ENCODE results near the gene PDK2.

Gene PDK2

GRCh38 chr17:50080096-50080480 lies 15.1 kb upstream of the PDK2 start:
- no peak for DNase-seq

GRCh38 chr17:50080827-50081226 lies 14.3 kb upstream of the PDK2 start:
- no peak for DNase-seq

- no peak for DNase-seq
Measured at GRCh38 chr17:50081757-50082156, 13.4 kb upstream of the PDK2 start.

DNA sequence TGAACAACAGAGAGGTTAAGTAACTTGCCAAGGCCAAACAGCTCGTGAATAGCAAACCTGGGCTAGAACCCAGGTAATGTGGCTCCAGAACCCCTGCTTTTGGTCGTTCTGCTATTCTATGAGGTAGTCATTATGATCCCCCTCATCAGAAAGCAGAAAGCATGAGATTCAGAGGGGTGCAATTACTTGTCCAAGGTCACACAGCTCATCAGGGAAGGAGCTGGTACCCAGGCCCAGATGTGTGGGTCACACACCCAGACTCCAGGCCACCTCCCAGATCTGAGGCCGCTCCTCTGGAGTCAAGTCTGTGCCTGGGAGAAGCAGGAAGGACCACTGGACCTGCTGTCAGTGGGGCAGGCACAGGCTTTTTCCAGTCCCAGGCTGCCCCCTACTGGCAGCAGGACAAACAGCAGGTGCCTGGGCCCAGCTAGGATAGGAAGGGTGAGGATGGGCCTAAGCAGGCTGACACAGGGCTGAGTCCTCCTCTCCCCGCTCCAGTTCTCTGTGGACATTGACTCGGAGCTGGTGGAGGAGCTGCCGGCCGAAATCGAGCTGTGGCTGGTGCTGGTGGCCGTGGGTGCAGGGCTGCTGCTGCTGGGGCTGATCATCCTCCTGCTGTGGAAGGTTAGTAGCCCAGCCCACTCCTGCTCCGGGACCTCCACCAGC lies 7.8 kb upstream of the PDK2 start:
- DNase-seq: no peak

DNA sequence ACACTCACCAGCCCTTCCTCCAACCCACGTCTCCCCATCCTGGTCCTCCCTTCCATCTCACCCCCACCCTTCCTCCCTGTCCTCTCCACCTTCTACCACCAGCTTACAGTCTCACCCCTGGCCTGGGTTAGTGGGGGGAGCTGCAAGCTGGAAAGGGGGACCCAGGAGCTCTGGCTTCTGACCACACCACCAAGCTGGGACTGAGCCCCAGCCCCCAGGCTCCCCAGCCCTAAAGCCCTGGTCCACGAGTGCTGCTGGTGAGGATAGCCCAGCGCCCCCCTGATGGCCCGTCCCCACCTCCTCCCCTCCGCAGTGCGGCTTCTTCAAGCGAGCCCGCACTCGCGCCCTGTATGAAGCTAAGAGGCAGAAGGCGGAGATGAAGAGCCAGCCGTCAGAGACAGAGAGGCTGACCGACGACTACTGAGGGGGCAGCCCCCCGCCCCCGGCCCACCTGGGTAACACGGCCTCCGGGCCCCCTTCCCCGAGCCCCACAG lies 7.2 kb upstream of the PDK2 start:
- DNase-seq: no peak

GRCh38 chr17:50088952-50089825 lies 6.0 kb upstream of the PDK2 start:
- DNase-seq: no peak

- DNase-seq: no peak
Measured at GRCh38 chr17:50090071-50090470, 5.1 kb upstream of the PDK2 start.

DNA sequence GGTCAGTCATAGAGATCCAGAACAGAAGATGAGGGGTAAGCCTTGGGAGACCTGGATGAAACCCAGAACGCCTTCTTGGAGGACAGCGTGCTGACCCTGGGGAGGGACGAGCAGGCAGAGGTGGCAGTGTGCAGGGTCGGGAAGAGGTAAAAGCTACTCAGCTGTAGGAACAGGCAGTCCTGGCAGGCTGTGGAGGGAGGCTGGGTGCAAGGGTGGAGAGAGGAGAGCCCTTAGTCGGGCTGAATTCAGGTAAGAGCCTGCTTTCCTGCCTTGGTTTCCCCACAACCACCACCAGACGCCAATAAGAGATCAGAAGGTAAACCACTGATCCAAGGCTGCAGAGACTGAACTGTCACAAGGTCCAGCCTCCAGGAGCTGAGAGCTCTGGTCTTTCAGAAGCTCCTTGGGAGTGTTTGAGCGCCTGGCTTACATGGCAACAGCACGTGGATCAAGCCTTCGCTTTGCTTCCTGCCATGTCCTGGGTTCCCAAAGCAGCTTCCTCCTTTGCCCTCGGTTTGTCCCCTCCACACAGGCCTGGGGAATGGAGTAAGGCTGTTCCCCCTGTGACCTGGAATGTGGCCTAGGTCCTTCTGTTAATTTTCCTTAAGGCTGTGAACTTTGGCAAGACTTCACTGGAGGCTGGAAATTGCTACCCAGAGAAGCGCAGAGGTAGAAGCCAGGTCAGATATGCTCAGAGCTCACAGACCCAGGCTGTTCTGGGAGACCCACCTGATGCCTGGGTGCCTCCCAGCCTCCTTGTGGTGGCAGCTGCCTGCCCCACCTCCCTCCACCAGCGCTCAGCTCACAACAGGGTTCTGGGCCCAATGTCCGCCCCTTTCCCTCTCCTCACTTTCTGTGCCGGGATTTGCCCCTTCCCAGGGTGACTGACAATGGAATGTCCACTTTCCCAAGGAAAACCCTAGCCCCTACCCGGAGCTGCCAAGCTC lies 3.9 kb upstream of the PDK2 start:
- no peak for DNase-seq

DNA sequence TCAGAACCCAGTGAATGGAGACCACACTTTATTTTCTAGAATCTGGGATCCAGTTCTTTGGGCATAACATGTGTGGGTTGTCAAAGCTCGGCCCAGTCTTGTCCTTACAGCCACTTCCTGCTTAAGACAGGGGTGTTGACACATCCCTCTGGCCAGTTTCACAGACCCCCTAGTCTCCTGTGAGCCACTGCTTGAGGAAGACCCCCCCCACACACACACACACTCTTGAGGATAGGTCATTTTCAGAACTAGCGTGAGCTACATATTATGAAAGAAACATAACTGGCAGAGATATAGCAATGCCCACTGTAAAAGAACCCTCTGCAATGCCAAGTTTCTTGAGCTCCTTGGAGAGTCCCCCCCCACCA lies 3.2 kb upstream of the PDK2 start:
- no peak for DNase-seq

- DNase-seq: no peak
Measured at GRCh38 chr17:50093246-50093645, 1.9 kb upstream of the PDK2 start.

DNA sequence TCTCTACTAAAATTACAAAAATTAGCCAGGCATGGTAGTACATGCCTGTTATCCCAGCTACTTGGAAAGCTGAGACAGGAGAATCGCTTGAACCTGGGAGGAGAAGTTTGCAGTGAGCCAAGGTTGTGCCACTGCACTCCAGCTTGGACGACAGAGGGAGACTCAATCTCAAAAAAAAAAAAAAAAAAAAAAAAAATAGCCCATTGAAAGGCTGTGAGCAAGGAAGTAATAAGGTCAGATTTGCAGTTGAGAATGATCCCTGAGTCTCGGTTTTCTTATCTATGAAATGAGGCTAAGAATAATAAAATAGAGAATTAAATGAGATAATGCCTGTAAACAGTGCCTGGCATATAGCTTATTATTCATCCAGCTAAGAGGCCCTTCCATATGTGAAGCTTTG lies 1.3 kb upstream of the PDK2 start:
- DNase-seq: no peak

- peak in 1 of 2 experiments; percentile 83 for DNase-seq
Measured at GRCh38 chr17:50094243-50094752, 853 bp upstream of the PDK2 start.

- DNase-seq: no peak
Measured at GRCh38 chr17:50095626-50096037, 481 bp downstream of the PDK2 start.

- DNase-seq: no peak
Measured at GRCh38 chr17:50096092-50096491, 941 bp downstream of the PDK2 start.

- no peak for DNase-seq
Measured at GRCh38 chr17:50096758-50097157, 1.6 kb downstream of the PDK2 start.

GRCh38 chr17:50097455-50097854 lies 2.3 kb downstream of the PDK2 start:
- no peak for DNase-seq

- no peak for DNase-seq
Measured at GRCh38 chr17:50097926-50098325, 2.8 kb downstream of the PDK2 start.

DNA sequence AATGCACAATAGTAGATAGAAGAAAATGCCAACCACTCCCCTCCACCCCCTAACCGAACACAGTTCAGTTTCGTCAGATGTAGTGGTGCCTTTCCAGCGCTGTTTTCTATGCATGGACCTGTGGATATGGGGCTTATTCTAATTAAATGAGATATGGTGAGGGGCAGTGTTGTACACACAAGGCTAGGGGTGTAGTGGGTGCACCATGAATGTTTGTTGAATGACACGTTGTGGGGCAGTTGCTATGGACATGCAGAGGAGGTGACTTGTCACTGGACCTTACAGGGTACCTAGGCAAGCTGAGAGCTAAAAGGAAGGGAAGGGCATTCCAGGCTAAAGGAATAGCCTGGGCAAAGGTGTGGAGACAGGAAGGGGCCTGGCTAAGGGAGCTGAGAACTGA lies 3.4 kb downstream of the PDK2 start:
- no peak for DNase-seq

DNA sequence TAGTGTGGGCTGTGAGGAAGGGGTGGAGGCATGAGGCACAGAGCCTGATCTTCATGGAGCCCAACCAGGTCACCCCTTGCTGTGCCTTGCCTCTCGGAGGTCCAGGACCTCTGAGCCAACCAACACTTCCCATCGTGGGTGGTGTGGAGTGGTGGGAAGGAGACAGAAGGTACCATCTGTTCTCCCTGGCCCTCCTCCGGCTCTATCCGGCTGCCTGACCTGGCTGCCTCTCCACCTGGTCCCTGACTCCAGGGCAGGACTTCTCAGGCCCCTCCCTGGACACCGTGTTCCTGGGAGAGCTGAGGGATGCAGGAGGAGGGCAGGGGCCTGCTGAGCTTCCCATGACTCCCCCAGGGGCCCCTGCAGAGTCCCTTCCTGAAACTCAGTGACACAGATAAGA lies 3.9 kb downstream of the PDK2 start:
- DNase-seq: peak in 1 of 2 experiments; percentile 76

- DNase-seq: no peak
Measured at GRCh38 chr17:50100480-50100883, 5.3 kb downstream of the PDK2 start.

GRCh38 chr17:50100921-50101345 lies 5.8 kb downstream of the PDK2 start:
- no peak for DNase-seq

DNA sequence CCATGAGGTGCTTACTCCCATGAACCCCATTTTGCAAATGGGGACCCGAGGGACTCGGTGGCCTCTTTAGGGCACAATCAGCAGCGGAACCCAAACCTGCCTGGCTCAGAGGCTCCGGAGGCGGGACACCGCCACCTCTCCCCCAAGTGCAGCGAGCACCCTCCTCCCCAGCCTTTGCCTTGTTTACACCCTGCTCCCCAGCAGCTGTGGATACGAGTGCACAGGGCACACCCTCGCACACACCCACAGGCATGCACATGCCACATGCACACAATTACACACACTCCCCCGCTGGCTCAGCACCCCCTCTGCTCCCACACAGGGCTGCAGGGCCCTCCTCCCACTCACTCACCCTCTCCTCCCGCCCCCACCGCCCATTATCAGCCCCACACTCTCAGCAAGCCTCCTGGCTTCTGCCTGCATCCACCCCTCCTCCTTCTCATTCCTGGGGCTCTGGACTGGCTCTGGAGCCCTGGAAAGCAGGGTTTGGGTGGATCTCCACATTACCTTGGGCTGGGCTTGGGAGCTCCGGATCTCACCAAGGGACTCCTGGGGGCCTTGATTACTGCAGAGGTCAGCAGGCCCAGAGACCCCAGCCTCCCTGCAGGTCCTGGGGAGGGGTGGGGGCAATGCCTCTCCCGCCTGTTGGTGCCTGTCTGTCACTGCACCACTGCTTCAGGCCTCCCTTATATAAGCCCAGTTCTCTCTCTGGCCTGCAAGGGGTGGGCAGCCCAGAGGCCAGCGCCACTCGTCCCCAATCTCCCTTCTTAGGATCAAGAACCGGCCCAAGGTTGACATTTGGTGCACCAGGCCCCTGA lies 6.4 kb downstream of the PDK2 start:
- no peak for DNase-seq
